HCT116 (cell line): Measurements from ENCODE around the gene SLC25A13. TPM values are rescaled to one million over a fixed set of nuclear protein-coding genes. Genes with fewer than 3 reads are reported as not detected.

Experiments used
- ATAC-seq: fragments of 200-7000 bp; cut with Tn5 transposase; 2 replicates; pipeline ENCODE4 v1.9.1; 2020; ENCODE audit warnings: mild to moderate bottlenecking, moderate library complexity
- BruUV-seq: library from RNA; stranded (reverse); fragments of 400-500 nt; replicated peaks from 2 replicates; lab custom pipeline; 2021; lab: Mats Ljungman, UMichigan
- CTCF ChIA-PET: fragments of 300-600 bp; sonication (Branson Sonifier 250); formaldehyde crosslinking; loops from one replicate; lab custom pipeline; 2021; ENCODE audit warnings: antibody characterized with exemption; lab: Charles Lee
- POLR2A ChIA-PET: fragments of 300-600, 350-600 bp; sonication (Branson Sonifier 250); formaldehyde crosslinking; loops from one replicate; lab custom pipeline; 2021; ENCODE audit warnings: antibody characterized with exemption; lab: Charles Lee
- RAD21 ChIA-PET, 2 experiments: fragments of 300-600 bp; sonication (Branson Sonifier 250); formaldehyde crosslinking; loops; one replicate each; lab custom pipeline; 2023; ENCODE audit warnings: low total read pairs in 2 of 2; ENCODE audit not compliant: uncharacterized antibody in 2 of 2, unreplicated experiment in 2 of 2, low non-redundant PET in 1 of 2; lab: Charles Lee
- DNase-seq: peaks from one replicate; pipeline ENCODE4 v3.0.0-alpha.2; 2010; ENCODE audit warnings: low read depth, low spot score
- H2AFZ ChIP-seq: fragments of 200-600 bp; shearing (Covaris generic), sonication (generic); 2 replicates; pipeline ENCODE4 v1.6.1; 2017; ENCODE audit warnings: low read depth, mixed run types, mixed read lengths, antibody characterized with exemption, low read length; ENCODE audit not compliant: poor library complexity, severe bottlenecking
- H3K27ac ChIP-seq: 2 replicates; pipeline ENCODE4 v1.5.1; 2012; ENCODE audit warnings: low read depth, low read length
- H3K27me3 ChIP-seq: fragments of 200-600 bp; sonication (generic); 2 replicates; pipeline ENCODE4 v1.6.1; 2016; ENCODE audit warnings: mixed run types, low read length, mixed read lengths; ENCODE audit not compliant: insufficient read depth
- H3K36me3 ChIP-seq, 2 experiments: fragments of 200-500 bp in 1 of 2; fragments of 200-600 bp in 1 of 2; sonication (Bioruptor generic) in 1 of 2; sonication (generic) in 1 of 2; 2 replicates each; pipeline versions ENCODE4 v1.5.1 to v1.6.1; 2014 to 2016; ENCODE audit warnings: low read length in 2 of 2, inconsistent platforms in 1 of 2, mixed read lengths in 1 of 2, mixed run types in 1 of 2; ENCODE audit not compliant: insufficient read depth in 2 of 2, control insufficient read depth in 1 of 2
- H3K4me1 ChIP-seq, 2 experiments: fragments of 200-600 bp in 1 of 2; sonication (generic) in 1 of 2; 2 replicates each; pipeline versions ENCODE4 v1.5.1 to v1.6.1; 2012 to 2017; ENCODE audit warnings: low read length in 2 of 2, inconsistent platforms in 1 of 2, mild to moderate bottlenecking in 1 of 2, mixed read lengths in 1 of 2, mixed run types in 1 of 2, moderate library complexity in 1 of 2; ENCODE audit not compliant: insufficient read depth in 2 of 2, control insufficient read depth in 1 of 2
- H3K4me2 ChIP-seq: fragments of 200-600 bp; sonication (generic); 2 replicates; pipeline ENCODE4 v1.6.1; 2017; ENCODE audit warnings: mixed run types, low read length, mixed read lengths
- H3K4me3 ChIP-seq, 2 experiments: fragments of 200-600 bp in 1 of 2; sonication (generic) in 1 of 2; replicated peaks in 1 of 2; 2 replicates each; pipeline ENCODE4 v1.5.1; 2011 to 2016; ENCODE audit warnings: low read length in 2 of 2, control low read depth in 1 of 2, low read depth in 1 of 2, mild to moderate bottlenecking in 1 of 2, mixed read lengths in 1 of 2, mixed run types in 1 of 2
- H3K79me2 ChIP-seq: fragments of 200-600 bp; sonication (generic); 2 replicates; pipeline ENCODE4 v1.6.1; 2017; ENCODE audit warnings: mild to moderate bottlenecking, mixed run types, low read length, moderate library complexity, mixed read lengths; ENCODE audit not compliant: insufficient read depth
- H3K9ac ChIP-seq: fragments of 200-600 bp; sonication (generic); 2 replicates; pipeline ENCODE4 v1.6.1; 2016; ENCODE audit warnings: low read length, mixed read lengths
- H3K9me2 ChIP-seq: fragments of 200-600 bp; sonication (generic), shearing (Covaris generic); 2 replicates; pipeline ENCODE4 v1.6.1; 2017; ENCODE audit warnings: mixed run types, mild to moderate bottlenecking, moderate library complexity; ENCODE audit not compliant: insufficient read depth
- H3K9me3 ChIP-seq, 2 experiments: fragments of 200-500 bp in 1 of 2; fragments of 200-600 bp in 1 of 2; sonication (Bioruptor generic) in 1 of 2; sonication (generic) in 1 of 2; 2 replicates each; pipeline ENCODE4 v1.6.1; 2014 to 2017; ENCODE audit warnings: low read length in 2 of 2, mixed read lengths in 2 of 2, inconsistent platforms in 1 of 2, low read depth in 1 of 2, mild to moderate bottlenecking in 1 of 2, mixed run types in 1 of 2, moderate library complexity in 1 of 2; ENCODE audit not compliant: control insufficient read depth in 1 of 2, insufficient read depth in 1 of 2
- H4K20me1 ChIP-seq: fragments of 200-600 bp; sonication (generic), shearing (Covaris generic); 2 replicates; pipeline ENCODE4 v1.6.1; 2017; ENCODE audit warnings: mixed run types, mild to moderate bottlenecking, moderate library complexity; ENCODE audit not compliant: insufficient read depth
- CBX3 ChIP-seq: IDR thresholded peaks from 2 replicates; pipeline ENCODE4 v1.6.1; 2012; ENCODE audit warnings: low read depth
- EGR1 ChIP-seq: IDR thresholded peaks from 2 replicates; pipeline ENCODE4 v1.6.1; 2012; ENCODE audit warnings: low read depth
- EZH2phosphoT487 ChIP-seq: fragments of 200-600 bp; IDR thresholded peaks from 2 replicates; pipeline ENCODE4 v1.6.1; 2018; ENCODE audit warnings: antibody characterized with exemption, borderline replicate concordance
- POLR2A ChIP-seq: IDR thresholded peaks from 2 replicates; pipeline ENCODE4 v1.7.0; 2011; ENCODE audit warnings: borderline replicate concordance; ENCODE audit not compliant: insufficient read depth, insufficient read length; ENCODE audit errors: extremely low read depth
- RAD21 ChIP-seq: IDR thresholded peaks from 2 replicates; pipeline ENCODE4 v1.6.1; 2012; ENCODE audit warnings: low read depth, mild to moderate bottlenecking
- SIN3A ChIP-seq: IDR thresholded peaks from 2 replicates; pipeline ENCODE4 v1.6.1; 2012; ENCODE audit warnings: low read depth
- SP1 ChIP-seq: IDR thresholded peaks from 2 replicates; pipeline ENCODE4 v1.6.1; 2012; ENCODE audit warnings: low read depth
- SRF ChIP-seq: IDR thresholded peaks from 2 replicates; pipeline ENCODE4 v1.6.1; 2012; ENCODE audit warnings: low read depth
- TCF7L2 ChIP-seq: IDR thresholded peaks from 2 replicates; pipeline ENCODE4 v1.7.0; 2011; ENCODE audit warnings: borderline replicate concordance, inconsistent platforms; ENCODE audit not compliant: insufficient read depth, insufficient read length; ENCODE audit errors: extremely low read depth
- YY1 ChIP-seq: IDR thresholded peaks from 2 replicates; pipeline ENCODE4 v1.6.1; 2011; ENCODE audit warnings: low read length, low read depth, moderate library complexity, mild to moderate bottlenecking; ENCODE audit not compliant: insufficient replicate concordance; ENCODE audit errors: extremely low read depth
- ZFX ChIP-seq: fragments of 450-650 bp; IDR thresholded peaks from 2 replicates; pipeline ENCODE4 v1.6.1; 2017
- intact Hi-C: fragments of 100-400 bp; cut with micrococcal nuclease; formaldehyde crosslinking; loops from 2 replicates; pipeline ENCODE4 v1.10.0; 2022
- total RNA-seq: library from RNA; stranded (reverse); gene quantifications from one replicate; pipeline ENCODE4 v1.2.1, GENCODE V29; 2021; ENCODE audit not compliant: unreplicated experiment
- TF ChIP-seq, protein P1 (sequence below): IDR thresholded peaks from 2 replicates; pipeline ENCODE4 v1.6.1; 2012
- TF ChIP-seq, protein P2 (sequence below): IDR thresholded peaks from 2 replicates; pipeline ENCODE4 v1.6.1; 2012; ENCODE audit warnings: low read depth
- TF ChIP-seq, protein P3 (sequence below): IDR thresholded peaks from 2 replicates; pipeline ENCODE4 v1.6.1; 2011; ENCODE audit warnings: mild to moderate bottlenecking, low read length, moderate library complexity; ENCODE audit not compliant: insufficient replicate concordance; ENCODE audit errors: extremely low read depth
- TF ChIP-seq, protein P4 (sequence below), 3 experiments: fragments of 200-600 bp in 1 of 3; sonication (generic) in 1 of 3; IDR thresholded peaks in 2 of 3; conservative IDR thresholded peaks in 1 of 3; 2 replicates each; pipeline ENCODE4 v1.5.1; 2012 to 2017; ENCODE audit warnings: low read depth in 2 of 3, low read length in 2 of 3, antibody characterized with exemption in 1 of 3, borderline replicate concordance in 1 of 3, control low read depth in 1 of 3, mild to moderate bottlenecking in 1 of 3, mixed read lengths in 1 of 3, mixed run types in 1 of 3, moderate library complexity in 1 of 3; ENCODE audit not compliant: insufficient read depth in 1 of 3

SLC25A13 gene
- total RNA-seq, 1 experiment from 2014 or later = 19.3 TPM

DNA sequence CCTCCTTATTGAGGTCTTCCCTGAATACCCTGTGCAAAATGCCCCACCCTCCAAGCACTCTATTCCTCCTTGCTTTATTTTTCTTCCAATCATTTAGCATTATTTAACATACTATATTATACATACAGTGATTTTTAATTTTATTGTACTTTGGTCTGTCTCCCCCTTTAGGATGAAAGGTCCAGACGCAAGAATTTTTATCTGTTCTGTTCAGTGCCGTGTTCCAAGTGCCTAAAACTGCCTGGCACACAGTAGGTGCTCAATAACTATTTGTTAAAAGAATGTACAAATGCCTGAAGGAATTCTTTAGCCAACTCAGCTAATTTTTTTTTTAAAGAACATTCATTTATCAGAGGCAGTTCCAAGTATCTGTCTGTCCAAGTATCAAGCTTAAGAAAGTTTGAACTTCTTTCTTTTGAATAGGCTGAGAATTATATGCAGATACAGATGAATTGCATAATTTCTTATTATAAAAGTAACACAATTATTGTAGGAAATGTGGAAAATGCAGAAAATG is 34.1 kb upstream of the SLC25A13 start:
- H3K4me3 ChIP-seq = no peak overlapping the region
- ATAC-seq (no peak), DNase-seq (no peak)
- RAD21 ChIA-PET = no interaction called here
- no peaks in the 10 kb centered on the region for H4K20me1 ChIP-seq
- CTCF ChIA-PET = no interaction called here
- H3K9ac ChIP-seq = no peak overlapping the region
- no peak overlapping the region for H3K27ac ChIP-seq
- H3K4me2 ChIP-seq = no peak overlapping the region
- no peaks in the 10 kb centered on the region for H3K79me2 ChIP-seq
- 0 out of 2 replicates have a peak, but pooled peaks cover 4% of the 10 kb centered on the region for H3K27me3 ChIP-seq
- H3K9me2 ChIP-seq = no peaks in the 10 kb centered on the region
- H2AFZ ChIP-seq = no peak overlapping the region
- no peaks in the 10 kb centered on the region; a peak in 1 of 4 replicates for H3K36me3 ChIP-seq
- no peaks in the 10 kb centered on the region for H3K4me1 ChIP-seq
- intact Hi-C loops = no loop called here
- POLR2A ChIA-PET = no interaction called here
- H3K9me3 ChIP-seq = no peaks in the 10 kb centered on the region
- TF ChIP-seq EGR1 (no peak), POLR2A (no peak), YY1 (no peak), EZH2phosphoT487 (no peak), TCF7L2 (no peak), CBX3 (no peak), RAD21 (no peak), ZFX (no peak), SP1 (no peak), SRF (no peak), SIN3A (no peak)
- TF ChIP-seq, protein P1, sequence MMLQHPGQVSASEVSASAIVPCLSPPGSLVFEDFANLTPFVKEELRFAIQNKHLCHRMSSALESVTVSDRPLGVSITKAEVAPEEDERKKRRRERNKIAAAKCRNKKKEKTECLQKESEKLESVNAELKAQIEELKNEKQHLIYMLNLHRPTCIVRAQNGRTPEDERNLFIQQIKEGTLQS = no peak
- TF ChIP-seq, protein P2, sequence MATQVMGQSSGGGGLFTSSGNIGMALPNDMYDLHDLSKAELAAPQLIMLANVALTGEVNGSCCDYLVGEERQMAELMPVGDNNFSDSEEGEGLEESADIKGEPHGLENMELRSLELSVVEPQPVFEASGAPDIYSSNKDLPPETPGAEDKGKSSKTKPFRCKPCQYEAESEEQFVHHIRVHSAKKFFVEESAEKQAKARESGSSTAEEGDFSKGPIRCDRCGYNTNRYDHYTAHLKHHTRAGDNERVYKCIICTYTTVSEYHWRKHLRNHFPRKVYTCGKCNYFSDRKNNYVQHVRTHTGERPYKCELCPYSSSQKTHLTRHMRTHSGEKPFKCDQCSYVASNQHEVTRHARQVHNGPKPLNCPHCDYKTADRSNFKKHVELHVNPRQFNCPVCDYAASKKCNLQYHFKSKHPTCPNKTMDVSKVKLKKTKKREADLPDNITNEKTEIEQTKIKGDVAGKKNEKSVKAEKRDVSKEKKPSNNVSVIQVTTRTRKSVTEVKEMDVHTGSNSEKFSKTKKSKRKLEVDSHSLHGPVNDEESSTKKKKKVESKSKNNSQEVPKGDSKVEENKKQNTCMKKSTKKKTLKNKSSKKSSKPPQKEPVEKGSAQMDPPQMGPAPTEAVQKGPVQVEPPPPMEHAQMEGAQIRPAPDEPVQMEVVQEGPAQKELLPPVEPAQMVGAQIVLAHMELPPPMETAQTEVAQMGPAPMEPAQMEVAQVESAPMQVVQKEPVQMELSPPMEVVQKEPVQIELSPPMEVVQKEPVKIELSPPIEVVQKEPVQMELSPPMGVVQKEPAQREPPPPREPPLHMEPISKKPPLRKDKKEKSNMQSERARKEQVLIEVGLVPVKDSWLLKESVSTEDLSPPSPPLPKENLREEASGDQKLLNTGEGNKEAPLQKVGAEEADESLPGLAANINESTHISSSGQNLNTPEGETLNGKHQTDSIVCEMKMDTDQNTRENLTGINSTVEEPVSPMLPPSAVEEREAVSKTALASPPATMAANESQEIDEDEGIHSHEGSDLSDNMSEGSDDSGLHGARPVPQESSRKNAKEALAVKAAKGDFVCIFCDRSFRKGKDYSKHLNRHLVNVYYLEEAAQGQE = no peak
- TF ChIP-seq, protein P3, sequence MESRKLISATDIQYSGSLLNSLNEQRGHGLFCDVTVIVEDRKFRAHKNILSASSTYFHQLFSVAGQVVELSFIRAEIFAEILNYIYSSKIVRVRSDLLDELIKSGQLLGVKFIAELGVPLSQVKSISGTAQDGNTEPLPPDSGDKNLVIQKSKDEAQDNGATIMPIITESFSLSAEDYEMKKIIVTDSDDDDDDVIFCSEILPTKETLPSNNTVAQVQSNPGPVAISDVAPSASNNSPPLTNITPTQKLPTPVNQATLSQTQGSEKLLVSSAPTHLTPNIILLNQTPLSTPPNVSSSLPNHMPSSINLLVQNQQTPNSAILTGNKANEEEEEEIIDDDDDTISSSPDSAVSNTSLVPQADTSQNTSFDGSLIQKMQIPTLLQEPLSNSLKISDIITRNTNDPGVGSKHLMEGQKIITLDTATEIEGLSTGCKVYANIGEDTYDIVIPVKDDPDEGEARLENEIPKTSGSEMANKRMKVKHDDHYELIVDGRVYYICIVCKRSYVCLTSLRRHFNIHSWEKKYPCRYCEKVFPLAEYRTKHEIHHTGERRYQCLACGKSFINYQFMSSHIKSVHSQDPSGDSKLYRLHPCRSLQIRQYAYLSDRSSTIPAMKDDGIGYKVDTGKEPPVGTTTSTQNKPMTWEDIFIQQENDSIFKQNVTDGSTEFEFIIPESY = no peak
- TF ChIP-seq, protein P4, sequence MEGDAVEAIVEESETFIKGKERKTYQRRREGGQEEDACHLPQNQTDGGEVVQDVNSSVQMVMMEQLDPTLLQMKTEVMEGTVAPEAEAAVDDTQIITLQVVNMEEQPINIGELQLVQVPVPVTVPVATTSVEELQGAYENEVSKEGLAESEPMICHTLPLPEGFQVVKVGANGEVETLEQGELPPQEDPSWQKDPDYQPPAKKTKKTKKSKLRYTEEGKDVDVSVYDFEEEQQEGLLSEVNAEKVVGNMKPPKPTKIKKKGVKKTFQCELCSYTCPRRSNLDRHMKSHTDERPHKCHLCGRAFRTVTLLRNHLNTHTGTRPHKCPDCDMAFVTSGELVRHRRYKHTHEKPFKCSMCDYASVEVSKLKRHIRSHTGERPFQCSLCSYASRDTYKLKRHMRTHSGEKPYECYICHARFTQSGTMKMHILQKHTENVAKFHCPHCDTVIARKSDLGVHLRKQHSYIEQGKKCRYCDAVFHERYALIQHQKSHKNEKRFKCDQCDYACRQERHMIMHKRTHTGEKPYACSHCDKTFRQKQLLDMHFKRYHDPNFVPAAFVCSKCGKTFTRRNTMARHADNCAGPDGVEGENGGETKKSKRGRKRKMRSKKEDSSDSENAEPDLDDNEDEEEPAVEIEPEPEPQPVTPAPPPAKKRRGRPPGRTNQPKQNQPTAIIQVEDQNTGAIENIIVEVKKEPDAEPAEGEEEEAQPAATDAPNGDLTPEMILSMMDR (IDR thresholded peaks at IDR 0.05 in 2 of 3, conservative IDR thresholded peaks at IDR 0.05 in 1 of 3; ENCODE audit: borderline replicate concordance in 1 of 3, insufficient read depth in 1 of 3, low read depth in 2 of 3, low read length in 2 of 3) = no peak
- TF ChIP-seq, all 23 proteins: peak for 0
- no TSS peak for BruUV-seq
